ENCODE results near the gene FMO5. TPM values are rescaled to one million over a fixed set of nuclear protein-coding genes. Genes with fewer than 3 reads are reported as not detected.

FMO5 gene
- total and polyA plus RNA-seq, 2 experiments from 2014 or later = 0.73 to 0.84 TPM

DNA sequence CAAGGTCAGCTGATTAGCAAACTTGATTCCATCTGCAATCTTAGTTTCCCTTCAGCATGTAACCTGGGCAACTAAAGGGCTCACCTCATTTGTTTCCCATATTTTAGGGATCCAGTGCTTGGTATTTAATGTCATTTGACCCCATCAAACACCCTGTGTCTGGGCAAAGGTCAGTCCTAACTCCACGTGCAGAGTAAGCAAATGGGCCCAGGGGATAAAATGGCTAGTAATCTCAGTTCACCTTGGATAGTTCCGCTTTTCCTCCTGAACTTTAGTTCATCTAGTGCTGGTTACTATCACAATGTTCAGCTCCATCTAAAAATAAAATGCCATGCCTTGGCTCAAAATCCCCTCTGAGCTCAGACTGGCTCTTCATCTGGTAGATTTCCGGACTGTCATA is 72.4 kb downstream of the FMO5 start (continued):
- TF ChIP-seq, protein P1, sequence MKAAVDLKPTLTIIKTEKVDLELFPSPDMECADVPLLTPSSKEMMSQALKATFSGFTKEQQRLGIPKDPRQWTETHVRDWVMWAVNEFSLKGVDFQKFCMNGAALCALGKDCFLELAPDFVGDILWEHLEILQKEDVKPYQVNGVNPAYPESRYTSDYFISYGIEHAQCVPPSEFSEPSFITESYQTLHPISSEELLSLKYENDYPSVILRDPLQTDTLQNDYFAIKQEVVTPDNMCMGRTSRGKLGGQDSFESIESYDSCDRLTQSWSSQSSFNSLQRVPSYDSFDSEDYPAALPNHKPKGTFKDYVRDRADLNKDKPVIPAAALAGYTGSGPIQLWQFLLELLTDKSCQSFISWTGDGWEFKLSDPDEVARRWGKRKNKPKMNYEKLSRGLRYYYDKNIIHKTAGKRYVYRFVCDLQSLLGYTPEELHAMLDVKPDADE (IDR thresholded peaks at IDR 0.05) = no peak
- TF ChIP-seq EZH2phosphoT487 (IDR thresholded peaks at IDR 0.05; ENCODE audit: unreplicated experiment) (no peak), POLR2AphosphoS5 (IDR thresholded peaks at IDR 0.05; ENCODE audit: low read depth) (no peak)
- TF ChIP-seq, protein P2, sequence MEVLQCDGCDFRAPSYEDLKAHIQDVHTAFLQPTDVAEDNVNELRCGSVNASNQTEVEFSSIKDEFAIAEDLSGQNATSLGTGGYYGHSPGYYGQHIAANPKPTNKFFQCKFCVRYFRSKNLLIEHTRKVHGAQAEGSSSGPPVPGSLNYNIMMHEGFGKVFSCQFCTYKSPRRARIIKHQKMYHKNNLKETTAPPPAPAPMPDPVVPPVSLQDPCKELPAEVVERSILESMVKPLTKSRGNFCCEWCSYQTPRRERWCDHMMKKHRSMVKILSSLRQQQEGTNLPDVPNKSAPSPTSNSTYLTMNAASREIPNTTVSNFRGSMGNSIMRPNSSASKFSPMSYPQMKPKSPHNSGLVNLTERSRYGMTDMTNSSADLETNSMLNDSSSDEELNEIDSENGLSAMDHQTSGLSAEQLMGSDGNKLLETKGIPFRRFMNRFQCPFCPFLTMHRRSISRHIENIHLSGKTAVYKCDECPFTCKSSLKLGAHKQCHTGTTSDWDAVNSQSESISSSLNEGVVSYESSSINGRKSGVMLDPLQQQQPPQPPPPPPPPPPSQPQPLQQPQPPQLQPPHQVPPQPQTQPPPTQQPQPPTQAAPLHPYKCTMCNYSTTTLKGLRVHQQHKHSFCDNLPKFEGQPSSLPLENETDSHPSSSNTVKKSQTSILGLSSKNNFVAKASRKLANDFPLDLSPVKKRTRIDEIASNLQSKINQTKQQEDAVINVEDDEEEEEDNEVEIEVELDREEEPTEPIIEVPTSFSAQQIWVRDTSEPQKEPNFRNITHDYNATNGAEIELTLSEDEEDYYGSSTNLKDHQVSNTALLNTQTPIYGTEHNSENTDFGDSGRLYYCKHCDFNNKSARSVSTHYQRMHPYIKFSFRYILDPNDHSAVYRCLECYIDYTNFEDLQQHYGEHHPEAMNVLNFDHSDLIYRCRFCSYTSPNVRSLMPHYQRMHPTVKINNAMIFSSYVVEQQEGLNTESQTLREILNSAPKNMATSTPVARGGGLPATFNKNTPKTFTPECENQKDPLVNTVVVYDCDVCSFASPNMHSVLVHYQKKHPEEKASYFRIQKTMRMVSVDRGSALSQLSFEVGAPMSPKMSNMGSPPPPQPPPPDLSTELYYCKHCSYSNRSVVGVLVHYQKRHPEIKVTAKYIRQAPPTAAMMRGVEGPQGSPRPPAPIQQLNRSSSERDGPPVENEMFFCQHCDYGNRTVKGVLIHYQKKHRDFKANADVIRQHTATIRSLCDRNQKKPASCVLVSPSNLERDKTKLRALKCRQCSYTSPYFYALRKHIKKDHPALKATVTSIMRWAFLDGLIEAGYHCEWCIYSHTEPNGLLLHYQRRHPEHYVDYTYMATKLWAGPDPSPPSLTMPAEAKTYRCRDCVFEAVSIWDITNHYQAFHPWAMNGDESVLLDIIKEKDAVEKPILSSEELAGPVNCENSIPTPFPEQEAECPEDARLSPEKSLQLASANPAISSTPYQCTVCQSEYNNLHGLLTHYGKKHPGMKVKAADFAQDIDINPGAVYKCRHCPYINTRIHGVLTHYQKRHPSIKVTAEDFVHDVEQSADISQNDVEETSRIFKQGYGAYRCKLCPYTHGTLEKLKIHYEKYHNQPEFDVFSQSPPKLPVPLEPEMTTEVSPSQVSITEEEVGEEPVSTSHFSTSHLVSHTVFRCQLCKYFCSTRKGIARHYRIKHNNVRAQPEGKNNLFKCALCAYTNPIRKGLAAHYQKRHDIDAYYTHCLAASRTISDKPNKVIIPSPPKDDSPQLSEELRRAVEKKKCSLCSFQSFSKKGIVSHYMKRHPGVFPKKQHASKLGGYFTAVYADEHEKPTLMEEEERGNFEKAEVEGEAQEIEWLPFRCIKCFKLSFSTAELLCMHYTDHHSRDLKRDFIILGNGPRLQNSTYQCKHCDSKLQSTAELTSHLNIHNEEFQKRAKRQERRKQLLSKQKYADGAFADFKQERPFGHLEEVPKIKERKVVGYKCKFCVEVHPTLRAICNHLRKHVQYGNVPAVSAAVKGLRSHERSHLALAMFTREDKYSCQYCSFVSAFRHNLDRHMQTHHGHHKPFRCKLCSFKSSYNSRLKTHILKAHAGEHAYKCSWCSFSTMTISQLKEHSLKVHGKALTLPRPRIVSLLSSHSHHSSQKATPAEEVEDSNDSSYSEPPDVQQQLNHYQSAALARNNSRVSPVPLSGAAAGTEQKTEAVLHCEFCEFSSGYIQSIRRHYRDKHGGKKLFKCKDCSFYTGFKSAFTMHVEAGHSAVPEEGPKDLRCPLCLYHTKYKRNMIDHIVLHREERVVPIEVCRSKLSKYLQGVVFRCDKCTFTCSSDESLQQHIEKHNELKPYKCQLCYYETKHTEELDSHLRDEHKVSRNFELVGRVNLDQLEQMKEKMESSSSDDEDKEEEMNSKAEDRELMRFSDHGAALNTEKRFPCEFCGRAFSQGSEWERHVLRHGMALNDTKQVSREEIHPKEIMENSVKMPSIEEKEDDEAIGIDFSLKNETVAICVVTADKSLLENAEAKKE (CRISPR knock-in tag; IDR thresholded peaks at IDR 0.05) = no peak

DNA sequence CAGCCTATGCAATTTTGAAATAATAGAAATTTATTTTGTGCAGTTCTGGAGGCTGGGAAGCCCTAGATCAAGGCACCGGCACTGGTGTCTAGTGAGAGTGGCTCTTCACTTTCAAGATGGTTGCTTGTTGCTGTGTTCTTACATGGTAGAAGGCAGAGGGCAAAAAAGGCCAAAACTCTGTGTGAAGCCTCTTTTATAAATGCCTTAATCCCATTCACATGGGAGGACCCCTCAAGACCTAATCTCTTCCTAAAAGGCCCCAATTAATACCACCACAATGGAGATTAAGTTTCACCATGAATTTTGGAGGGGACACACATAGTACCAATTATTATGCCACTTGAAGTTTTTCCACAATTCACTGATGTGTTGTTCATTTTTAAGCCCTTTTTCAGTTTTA is 73.9 kb downstream of the FMO5 start:
- Histone ChIP-seq H4K20me1 (replicated peaks; ENCODE audit: insufficient read depth) (no peaks in the 10 kb centered on the region; the same call in 1 of the 2 replicates), H3K27me3 (ENCODE audit: insufficient read depth) (no peaks in the 10 kb centered on the region), H3K9me2 (ENCODE audit: insufficient read depth) (no peaks in the 10 kb centered on the region), H3K27ac (ENCODE audit: low read depth) (no peak overlapping the region), H3K4me1 (ENCODE audit: insufficient read depth) (no peaks in the 10 kb centered on the region), H3K36me3 (ENCODE audit: insufficient read depth) (peaks cover 3% of the 10 kb centered on the region; the same call in 1 of the 2 replicates), H3K4me2 (no peak overlapping the region), H2AFZ (no peak overlapping the region), H3K79me2 (replicated peaks; ENCODE audit: insufficient read depth) (no peaks in the 10 kb centered on the region), H3K4me3 (no peak overlapping the region), H3F3A (replicated peaks; ENCODE audit: low read depth) (no peaks in the 10 kb centered on the region)
- H3K9me3 Mint-ChIP-seq = no peaks in the 10 kb centered on the region
- ATAC-seq (no peak), DNase-seq (ENCODE audit: low spot score) (no peak)
- H3K27ac Mint-ChIP-seq = no peak overlapping the region
- peaks cover 8% of the 10 kb centered on the region; the same call in 2 of the 3 replicates for H3K4me1 Mint-ChIP-seq
- no peak for TF ChIP-seq ZNF331 (CRISPR knock-in tag; IDR thresholded peaks at IDR 0.05; ENCODE audit: low read depth)
- no peak overlapping the region for H3K4me3 Mint-ChIP-seq
- 0 out of 3 replicates have a peak, but pooled peaks cover 2% of the 10 kb centered on the region for H3K36me3 Mint-ChIP-seq (ENCODE audit: low read depth)
- no peaks in the 10 kb centered on the region for H3K27me3 Mint-ChIP-seq (ENCODE audit: insufficient read depth, low read depth, poor library complexity)

Measured in GM23338 (cell line).